ENCODE results near the gene COL17A1.

GRCh38 chr10:104123397-104123796 is 37.7 kb upstream of the COL17A1 start:
- no peak for TF ChIP-seq POLR2A (IDR thresholded peaks at IDR 0.05; ENCODE audit: low read length)
- TF ChIP-seq GATA1 (IDR thresholded peaks at IDR 0.05; ENCODE audit: low read depth, low read length), result no peak
